ENCODE results near the gene CHMP6. TPM values are rescaled to one million over a fixed set of nuclear protein-coding genes. Genes with fewer than 3 reads are reported as not detected.

CHMP6 gene
- total and polyA plus RNA-seq, 5 experiments from 2014 or later, result 40.1 to 47.6 (median 41.6) TPM

DNA sequence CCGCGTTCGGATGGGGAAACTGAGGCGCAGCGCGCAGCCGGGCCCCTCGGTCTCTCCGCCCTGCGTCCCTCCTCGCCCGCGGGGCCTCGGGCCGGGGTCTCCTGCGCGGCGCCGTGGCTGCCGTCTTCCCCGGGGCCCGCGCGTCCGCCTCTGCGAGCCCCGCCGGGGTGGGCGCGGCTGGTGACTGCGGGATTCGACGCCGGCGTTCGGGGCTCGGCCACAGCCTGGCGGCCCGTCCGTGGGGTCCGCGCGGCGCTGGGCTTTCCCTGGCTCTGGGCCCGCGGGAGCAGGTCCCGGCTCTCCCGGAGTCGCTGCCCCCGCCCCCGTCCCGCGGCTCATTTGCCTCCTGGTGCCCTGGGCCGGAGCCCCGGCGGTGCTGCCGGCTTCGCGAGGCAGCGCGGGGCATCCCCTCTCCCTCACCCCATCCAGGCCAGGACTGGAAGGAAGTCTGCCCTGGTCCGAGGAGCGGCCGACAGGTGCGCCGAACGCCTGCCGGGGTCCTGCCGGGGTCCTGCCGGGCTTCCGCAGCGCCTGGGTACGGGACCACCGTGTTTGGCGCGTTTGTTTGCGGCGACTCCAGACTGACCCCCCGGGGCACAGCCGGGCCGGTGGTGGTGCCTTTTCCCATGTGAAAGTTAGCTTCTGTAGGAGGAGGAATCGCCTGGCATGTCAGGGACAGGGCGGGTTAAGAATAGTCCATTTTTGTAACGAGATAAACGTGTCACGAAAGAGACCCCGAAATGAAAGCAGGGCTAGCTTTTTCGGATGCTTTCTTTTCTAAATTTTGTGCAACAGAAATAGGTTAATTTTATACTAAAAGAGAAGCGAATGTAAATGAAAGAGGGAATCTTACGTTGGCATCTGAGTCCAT lies 671 bp downstream of the CHMP6 start:
- H3K27me3 Mint-ChIP-seq, result no peaks in the 10 kb centered on the region
- POLR2A ChIA-PET, result interaction anchor here (0.8 to 4.6 kb wide), 7 partner anchors 12 to 538 kb away, joined by 3 to 29 read pairs (median 3); no protein-coding TSS in a partner anchor
- H3K36me3 Mint-ChIP-seq, result peaks cover 0 to 19% (median 5%) of the 10 kb centered on the region in 3 donors
- H3K9me3 Mint-ChIP-seq, result no peaks in the 10 kb centered on the region
- peak; percentile 29 to 37 for ATAC-seq
- H3K4me1 Mint-ChIP-seq, result peaks cover 12 to 38% (median 29%) of the 10 kb centered on the region in 4 donors
- peak overlapping the region; percentile 71 to 88 (median 78) for H3K4me3 Mint-ChIP-seq
- H3K27ac Mint-ChIP-seq, result peak overlapping the region; percentile 7 to 89 (median 78)
- no peak for DNase-seq

DNA sequence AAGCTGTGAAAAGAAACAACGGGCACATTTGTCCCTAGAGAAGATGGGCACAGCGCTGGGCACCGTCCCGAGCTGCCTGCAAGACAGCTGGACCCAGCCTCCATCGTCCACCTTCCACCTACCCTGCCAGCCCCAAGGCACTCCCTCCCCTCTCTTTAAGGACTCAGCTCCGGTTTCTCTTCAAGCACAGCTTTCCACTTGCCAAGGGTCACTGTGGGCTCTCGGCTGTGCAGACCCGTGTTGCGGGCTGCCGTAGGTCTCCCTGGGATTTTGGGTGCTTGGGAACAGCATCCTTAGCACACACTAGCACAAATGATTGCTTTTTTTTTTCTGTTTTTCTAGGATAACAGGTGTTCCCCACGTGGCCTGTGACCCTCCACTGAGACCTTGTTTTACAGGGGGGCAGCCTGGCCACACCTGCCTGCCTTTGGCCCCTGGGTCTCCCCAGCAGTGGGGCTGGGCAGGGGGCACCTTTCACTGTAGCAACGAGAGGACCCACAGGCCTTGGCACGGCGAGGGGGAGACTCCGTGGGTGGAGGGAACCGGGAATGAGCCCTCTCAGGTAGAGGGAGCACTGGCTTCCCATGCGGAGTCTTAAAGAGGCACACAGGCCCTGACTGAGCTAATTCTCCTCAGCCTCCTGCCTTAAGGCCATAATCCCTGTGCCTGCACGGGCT lies 1.4 kb downstream of the CHMP6 start:
- no peak for DNase-seq
- POLR2A ChIA-PET, result interaction anchor here (1.6 to 4.6 kb wide), 2 partner anchors 25 to 28 kb away, joined by 3 to 29 read pairs; no protein-coding TSS in a partner anchor
- peaks cover 0 to 21% (median 5%) of the 10 kb centered on the region in 3 donors for H3K36me3 Mint-ChIP-seq

DNA sequence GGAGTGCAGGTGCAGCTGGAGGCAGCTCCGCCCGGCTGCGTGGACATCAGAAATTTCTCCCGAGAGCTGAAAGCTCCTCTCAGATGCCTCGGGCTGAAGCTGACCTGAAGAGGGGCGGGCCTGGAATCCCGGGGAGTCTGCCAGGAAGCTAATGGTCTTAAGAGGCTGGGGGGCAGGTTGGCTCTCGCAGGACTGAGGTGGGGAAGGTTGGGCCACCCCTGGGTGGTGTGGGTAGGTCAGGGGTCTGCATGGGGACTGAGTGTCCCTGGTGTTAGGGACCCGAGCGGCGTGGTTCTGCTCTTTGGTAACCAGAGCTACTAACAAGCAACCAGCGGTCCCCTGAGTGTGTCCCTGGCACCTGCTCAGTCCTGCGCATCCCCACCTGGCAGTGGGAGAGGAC lies 3.5 kb downstream of the CHMP6 start:
- no peaks in the 10 kb centered on the region for H3K27me3 Mint-ChIP-seq
- H3K9me3 Mint-ChIP-seq, result no peaks in the 10 kb centered on the region
- ATAC-seq (no peak), DNase-seq (no peak)
- no peak overlapping the region for H3K27ac Mint-ChIP-seq
- H3K4me3 Mint-ChIP-seq, result peak overlapping the region in 2 of 10 donors; percentile 11 to 54
- peaks cover 0 to 33% (median 5%) of the 10 kb centered on the region in 3 donors for H3K36me3 Mint-ChIP-seq
- POLR2A ChIA-PET, result interaction anchor here (4.6 kb wide), 1 partner anchor 23 kb away, joined by 29 read pairs; no protein-coding TSS in a partner anchor
- peaks cover 12 to 27% (median 16%) of the 10 kb centered on the region in 4 donors for H3K4me1 Mint-ChIP-seq

More for the DNA sequence above, 1.4 kb downstream of the CHMP6 start:
- Mint-ChIP-seq H3K9me3 (no peaks in the 10 kb centered on the region), H3K4me1 (peaks cover 12 to 38% (median 26%) of the 10 kb centered on the region in 4 donors), H3K27me3 (no peaks in the 10 kb centered on the region), H3K27ac (peak overlapping the region; percentile 7 to 89 (median 78)), H3K4me3 (peak overlapping the region; percentile 61 to 88 (median 78))
- ATAC-seq, result no peak

DNA sequence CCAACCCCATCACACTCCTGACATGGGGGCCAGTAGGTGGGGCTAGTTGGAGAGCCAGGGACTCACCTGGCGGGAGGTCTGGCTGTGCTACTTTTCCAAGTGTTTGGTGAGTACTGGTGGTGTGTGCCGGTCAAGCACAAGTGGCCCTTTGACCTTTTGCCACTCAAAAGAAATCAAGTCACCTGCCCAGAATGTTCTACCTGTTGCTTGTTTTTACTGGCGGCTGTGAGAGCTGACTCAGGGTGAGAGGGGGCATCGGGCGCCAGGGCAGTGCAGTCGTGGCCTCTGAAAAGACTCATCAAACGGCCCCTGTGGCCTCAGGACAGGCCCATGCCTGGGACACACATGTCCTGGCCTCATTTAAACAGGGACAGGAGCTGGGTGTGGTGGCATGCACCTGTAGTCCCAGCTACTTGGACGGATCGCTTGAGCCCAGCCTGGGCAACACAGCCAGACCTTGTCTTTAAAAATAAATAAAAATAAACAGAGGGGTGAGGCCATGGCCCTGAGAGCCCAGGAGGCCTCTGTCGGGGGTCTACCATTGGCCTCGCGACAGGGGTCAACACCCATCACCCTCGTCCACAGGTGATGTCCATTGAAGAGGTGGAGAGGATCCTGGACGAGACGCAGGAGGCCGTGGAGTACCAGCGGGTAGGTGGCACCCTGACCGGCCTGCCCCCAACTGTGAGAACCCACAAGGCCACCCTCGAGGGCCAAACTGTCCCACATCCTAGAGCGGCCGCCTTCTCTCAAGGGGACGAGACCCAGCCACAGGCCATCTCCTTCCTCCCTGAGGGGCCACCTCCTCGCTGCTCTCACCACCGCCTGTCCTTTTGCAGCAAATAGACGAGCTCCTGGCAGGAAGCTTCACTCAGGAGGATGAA lies 5.0 kb downstream of the CHMP6 start:
- peak overlapping the region in 2 of 10 donors; percentile 15 to 40 for H3K27ac Mint-ChIP-seq
- H3K36me3 Mint-ChIP-seq, result peaks cover 0 to 33% (median 5%) of the 10 kb centered on the region in 3 donors
- no peaks in the 10 kb centered on the region for H3K27me3 Mint-ChIP-seq
- POLR2A ChIA-PET, result interaction anchor here (0.9 to 1.3 kb wide), 2 partner anchors 20 to 37 kb away, joined by 3 read pairs; no protein-coding TSS in a partner anchor
- H3K4me1 Mint-ChIP-seq, result peaks cover 10 to 20% (median 15%) of the 10 kb centered on the region in 4 donors
- ATAC-seq (no peak), DNase-seq (no peak)
- H3K9me3 Mint-ChIP-seq, result no peaks in the 10 kb centered on the region
- H3K4me3 Mint-ChIP-seq, result no peak overlapping the region

DNA sequence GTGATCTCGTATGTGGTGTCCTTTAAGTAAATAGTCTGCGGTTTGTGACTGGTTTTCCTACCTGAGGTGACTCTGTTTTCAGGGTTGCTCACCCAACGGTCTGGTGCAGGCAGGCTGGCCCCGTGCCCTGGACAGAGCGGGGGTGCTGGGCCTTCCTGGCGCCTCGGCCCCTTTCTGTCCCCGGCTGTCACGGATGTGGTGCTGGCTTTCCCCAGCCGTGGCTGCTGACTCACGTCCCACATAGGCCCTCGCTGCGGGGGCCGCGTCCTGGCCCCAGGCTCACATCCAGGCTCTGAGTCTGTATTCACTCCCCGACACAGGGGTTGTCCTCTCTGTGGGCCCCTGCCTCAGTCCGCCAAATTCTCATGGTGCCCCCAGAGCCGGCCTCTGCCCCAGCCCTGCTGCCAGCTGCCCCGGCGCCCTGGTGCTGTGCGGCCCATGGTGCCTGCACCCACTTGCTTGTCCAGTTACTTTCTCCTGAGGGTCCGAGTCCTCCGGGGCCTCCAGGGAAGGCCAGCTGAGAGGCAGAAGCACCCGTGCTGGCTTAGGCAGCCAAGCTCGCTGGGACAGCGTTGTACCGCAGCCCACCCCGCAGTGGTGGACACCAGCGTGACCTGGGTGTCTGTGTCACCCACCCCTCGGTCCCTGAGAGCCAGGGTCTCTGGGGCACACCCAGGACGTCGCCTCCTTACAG lies 5.9 kb downstream of the CHMP6 start:
- H3K9me3 Mint-ChIP-seq, result no peaks in the 10 kb centered on the region
- POLR2A ChIA-PET, result interaction anchor here (1.3 to 1.8 kb wide), 2 partner anchors 12 to 20 kb away, joined by 3 to 4 read pairs; no protein-coding TSS in a partner anchor
- DNase-seq (no peak), ATAC-seq (no peak)
- peaks cover 10 to 23% (median 17%) of the 10 kb centered on the region in 4 donors for H3K4me1 Mint-ChIP-seq
- H3K4me3 Mint-ChIP-seq, result no peak overlapping the region
- H3K27me3 Mint-ChIP-seq, result no peaks in the 10 kb centered on the region
- no peak overlapping the region for H3K27ac Mint-ChIP-seq
- peaks cover 0 to 33% (median 5%) of the 10 kb centered on the region in 3 donors for H3K36me3 Mint-ChIP-seq

DNA sequence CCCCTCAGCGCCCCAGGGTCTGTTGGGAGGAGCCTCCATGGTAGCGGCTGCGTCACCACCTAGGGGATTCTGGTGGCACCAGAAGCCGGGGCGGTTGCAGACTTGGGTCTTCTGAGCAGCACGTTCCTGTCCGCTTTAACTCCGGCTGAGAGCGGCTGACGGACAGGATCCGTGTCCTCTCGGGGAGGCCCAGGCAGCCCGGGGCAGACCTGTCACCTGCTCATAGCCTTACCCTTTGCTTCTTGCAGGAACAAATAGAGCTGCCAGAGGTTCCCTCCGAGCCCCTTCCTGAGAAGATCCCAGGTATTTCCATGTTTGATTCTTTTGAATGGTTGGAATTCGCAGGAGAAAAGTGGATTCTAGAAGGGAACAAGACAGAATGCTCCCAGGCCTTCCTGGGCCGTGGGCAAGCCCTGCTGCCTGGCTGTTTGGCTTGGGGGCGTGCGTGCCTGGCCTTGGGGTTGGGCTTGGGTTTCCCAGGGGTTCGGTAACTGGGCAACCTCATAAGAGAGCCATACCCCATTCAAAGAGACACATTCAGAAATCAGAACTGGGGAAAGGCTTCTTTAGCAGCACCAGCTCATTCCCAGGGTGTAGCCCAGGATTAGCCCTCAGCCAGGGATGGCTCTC lies 6.6 kb downstream of the CHMP6 start:
- DNase-seq, result no peak
- POLR2A ChIA-PET, result interaction anchor here (1.1 to 1.8 kb wide), 2 partner anchors 12 to 21 kb away, joined by 3 to 4 read pairs; no protein-coding TSS in a partner anchor
- Mint-ChIP-seq H3K27me3 (peaks cover 0 to under 1% (median 0%) of the 10 kb centered on the region in 5 donors), H3K9me3 (no peaks in the 10 kb centered on the region), H3K36me3 (peaks cover 0 to 33% (median 5%) of the 10 kb centered on the region in 3 donors), H3K4me1 (peaks cover 6 to 20% (median 13%) of the 10 kb centered on the region in 4 donors), H3K27ac (no peak overlapping the region), H3K4me3 (no peak overlapping the region)
- no peak for ATAC-seq

DNA sequence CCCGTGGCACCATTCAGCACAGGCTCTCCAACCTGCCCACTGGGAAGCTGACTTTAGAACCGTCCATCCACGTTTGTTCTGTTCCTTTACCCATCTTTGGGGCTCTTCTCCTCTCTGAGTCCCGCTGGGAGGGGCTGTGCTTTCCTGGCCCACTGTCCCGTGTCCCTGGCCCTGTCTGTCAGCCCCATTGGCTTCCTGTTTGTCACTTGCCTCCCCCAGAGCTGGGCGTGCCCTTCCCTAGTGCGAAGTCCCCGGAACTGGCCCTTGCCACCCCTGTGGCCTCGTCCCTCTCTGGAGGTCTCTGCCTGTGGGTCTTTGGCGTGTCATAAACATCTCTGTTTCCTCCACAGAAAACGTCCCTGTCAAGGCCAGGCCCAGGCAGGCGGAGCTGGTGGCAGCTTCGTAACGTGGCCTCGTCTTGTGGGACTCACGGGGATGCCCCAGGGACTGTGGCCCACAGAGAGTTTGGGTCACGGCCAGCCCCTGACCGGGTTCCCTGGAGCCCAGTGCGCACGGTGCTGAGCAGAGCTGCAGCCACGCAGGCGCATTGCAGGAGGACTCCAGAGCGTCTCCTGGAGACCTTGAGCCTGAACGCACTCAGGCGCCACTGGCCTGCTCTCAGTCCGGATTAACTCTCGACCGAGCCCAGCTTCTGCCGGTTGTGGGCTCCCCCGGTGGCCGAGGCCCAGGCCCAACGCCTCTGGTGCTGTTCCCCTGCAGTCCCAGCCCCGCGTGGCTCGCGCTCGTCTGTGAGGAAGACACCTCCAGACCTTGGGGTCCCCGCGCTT lies 7.3 kb downstream of the CHMP6 start:
- DNase-seq (no peak), ATAC-seq (no peak)
- Mint-ChIP-seq H3K36me3 (peaks cover 0 to 33% (median 5%) of the 10 kb centered on the region in 3 donors), H3K4me3 (no peak overlapping the region), H3K27ac (no peak overlapping the region), H3K4me1 (peaks cover 4 to 19% (median 15%) of the 10 kb centered on the region in 4 donors), H3K27me3 (peaks cover 0 to 5% (median 0%) of the 10 kb centered on the region in 5 donors), H3K9me3 (no peaks in the 10 kb centered on the region)
- POLR2A ChIA-PET, result interaction anchor here (1.1 to 1.8 kb wide), 2 partner anchors 11 to 21 kb away, joined by 3 to 4 read pairs; no protein-coding TSS in a partner anchor

DNA sequence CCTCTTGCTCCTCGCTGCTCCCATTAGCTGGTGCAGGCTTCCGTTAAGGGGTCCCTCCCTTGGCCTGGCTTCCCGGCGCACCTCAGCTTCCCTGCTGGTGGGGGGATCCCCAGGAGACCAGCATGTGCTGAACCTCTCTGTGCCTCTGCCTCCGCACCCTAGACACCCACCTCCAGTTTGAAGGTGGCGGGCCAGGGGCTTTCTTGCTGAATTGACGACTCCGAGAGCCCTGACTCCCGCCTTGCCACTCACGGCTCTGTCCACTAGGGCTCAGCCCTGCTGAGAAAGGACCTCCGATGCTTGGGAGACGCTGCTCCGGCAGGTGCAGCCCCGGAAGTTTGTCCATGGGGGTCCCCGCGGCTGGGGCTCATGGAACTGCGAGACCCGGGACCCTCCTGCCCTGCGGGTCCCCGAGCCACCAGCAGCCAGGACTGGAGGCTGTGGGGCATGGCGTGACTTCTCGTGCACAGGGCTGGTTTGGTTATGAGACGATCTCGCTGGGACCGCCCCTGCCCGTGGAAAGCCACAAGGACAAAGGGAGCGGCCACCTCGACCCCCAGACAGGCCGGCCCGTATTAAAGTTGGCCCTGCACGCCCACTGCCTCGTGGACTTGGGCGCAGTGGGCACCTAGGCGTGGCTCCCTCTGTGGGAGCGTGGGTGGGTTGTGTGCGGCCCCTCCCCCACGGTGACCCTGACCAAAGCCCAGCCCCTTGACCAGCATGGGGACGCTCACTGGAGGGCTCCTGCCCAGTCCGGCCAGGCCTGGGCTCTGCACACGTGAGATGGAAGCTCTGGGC lies 8.1 kb downstream of the CHMP6 start:
- Mint-ChIP-seq H3K9me3 (no peaks in the 10 kb centered on the region), H3K4me3 (no peak overlapping the region), H3K4me1 (peaks cover 5 to 18% (median 18%) of the 10 kb centered on the region in 4 donors), H3K27me3 (peaks cover 2 to 9% (median 4%) of the 10 kb centered on the region in 5 donors), H3K36me3 (peaks cover 0 to 33% (median 5%) of the 10 kb centered on the region in 3 donors), H3K27ac (no peak overlapping the region)
- no peak for ATAC-seq
- no peak for DNase-seq
- POLR2A ChIA-PET, result no interaction called here

DNA sequence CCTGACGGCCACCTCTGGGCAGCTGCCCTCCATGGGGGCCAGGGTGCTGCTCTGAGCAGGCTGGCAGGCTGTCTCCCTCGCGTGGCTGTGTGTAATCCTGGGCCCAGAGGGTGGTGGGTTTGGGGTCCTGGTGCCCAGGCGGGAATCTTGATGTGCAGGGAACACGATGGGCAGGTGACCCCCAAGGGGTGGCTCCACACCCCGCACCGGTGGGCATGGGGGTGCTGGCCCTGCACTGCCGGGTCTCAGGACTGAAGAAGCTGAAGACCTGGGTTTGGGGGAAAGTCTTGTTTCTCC lies 8.6 kb downstream of the CHMP6 start:
- H3K27me3 Mint-ChIP-seq, result peaks cover 4 to 12% (median 6%) of the 10 kb centered on the region in 5 donors
- H3K4me3 Mint-ChIP-seq, result no peak overlapping the region
- peaks cover 7 to 22% (median 20%) of the 10 kb centered on the region in 4 donors for H3K4me1 Mint-ChIP-seq
- DNase-seq, result no peak
- ATAC-seq, result no peak
- POLR2A ChIA-PET, result no interaction called here
- no peak overlapping the region for H3K27ac Mint-ChIP-seq
- H3K9me3 Mint-ChIP-seq, result no peaks in the 10 kb centered on the region
- H3K36me3 Mint-ChIP-seq, result peaks cover 0 to 31% (median 5%) of the 10 kb centered on the region in 3 donors
